Activated CD8-positive, alpha-beta memory T cell treated with anti-CD3 and anti-CD28 coated beads, Interleukin-2, amount 50 U/mL, for 24 hours (primary cell): ENCODE measurements around the gene ARL5C.

Experiments used
- DNase-seq: peaks from one replicate; pipeline ENCODE4 v3.0.0-alpha.2; 2020; ENCODE audit errors: extremely low read depth

Gene ARL5C

DNA sequence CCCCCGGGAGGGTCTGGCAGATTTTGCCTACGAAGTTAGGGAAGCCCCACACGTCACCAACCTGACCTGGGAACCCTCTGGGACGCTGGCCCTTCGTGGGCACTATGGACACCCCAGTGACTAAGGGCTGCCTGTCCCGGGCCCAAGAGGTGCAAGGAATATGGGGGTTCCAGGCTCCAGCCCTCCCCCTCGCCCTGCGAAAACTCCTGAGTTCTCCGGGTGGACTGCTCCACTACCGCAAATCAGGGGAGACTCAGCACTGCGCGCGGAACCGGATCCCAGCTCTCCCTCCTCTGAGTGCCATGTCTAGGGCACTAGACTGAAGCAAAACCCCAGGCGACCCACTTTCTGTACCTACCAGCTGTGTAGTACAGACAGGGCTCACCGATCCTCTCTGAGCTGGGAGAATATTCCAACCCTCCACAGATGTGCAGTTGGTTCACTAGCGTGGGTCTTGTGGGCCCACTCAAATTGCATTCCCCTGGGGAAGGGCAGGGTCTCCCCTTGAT, at the start of gene ARL5C:
Gene ARL5C, minus strand, starts transcription at position 321 of the 509 bp plus-strand sequence. CDS start 401 bp downstream, outside the sequence.
- no peak for DNase-seq

DNA sequence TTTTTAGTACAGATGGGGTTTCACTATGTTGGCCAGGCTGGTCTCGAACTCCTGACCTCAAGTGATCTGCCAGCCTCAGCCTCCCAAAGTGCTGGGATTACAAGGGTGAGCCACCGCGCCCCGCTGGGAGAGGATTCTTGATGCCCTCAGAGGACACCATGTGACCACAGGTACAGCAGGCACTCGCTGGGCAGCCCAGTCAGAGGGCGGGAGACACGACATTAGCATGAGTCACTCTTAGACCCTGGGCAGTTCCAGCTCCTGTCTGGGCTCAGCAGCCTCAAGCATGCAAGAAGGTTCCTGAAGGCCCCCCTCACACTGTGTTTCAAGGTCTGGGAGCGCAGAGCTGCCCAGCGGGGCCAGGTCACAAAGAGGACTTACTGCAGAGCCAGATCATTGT, 47.9 kb upstream of the ARL5C start:
- no peak for DNase-seq

- no peak for DNase-seq
Measured at GRCh38 chr17:39212841-39213480, 47.0 kb upstream of the ARL5C start.

- no peak for DNase-seq
Measured at GRCh38 chr17:39212195-39212810, 46.3 kb upstream of the ARL5C start.

DNA sequence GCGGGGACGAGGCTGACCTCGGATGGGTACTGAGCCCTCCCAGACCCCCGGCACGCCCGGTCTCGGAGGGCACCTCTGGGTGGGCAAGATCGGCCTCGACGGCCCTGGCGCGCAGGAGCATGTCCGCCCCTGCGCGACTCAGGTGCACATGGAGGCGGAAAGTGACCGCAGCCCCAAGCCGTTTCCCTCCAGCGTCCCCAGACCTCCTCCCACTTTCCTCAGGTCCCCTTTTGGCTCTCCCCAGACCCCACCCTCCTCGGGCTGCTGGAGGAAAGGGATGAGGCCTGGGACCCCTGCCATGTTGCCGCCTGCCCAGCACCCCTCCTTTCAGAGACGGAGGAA, 44.1 kb upstream of the ARL5C start:
- DNase-seq = no peak

GRCh38 chr17:39209317-39210092, 43.5 kb upstream of the ARL5C start:
- DNase-seq = no peak

DNA sequence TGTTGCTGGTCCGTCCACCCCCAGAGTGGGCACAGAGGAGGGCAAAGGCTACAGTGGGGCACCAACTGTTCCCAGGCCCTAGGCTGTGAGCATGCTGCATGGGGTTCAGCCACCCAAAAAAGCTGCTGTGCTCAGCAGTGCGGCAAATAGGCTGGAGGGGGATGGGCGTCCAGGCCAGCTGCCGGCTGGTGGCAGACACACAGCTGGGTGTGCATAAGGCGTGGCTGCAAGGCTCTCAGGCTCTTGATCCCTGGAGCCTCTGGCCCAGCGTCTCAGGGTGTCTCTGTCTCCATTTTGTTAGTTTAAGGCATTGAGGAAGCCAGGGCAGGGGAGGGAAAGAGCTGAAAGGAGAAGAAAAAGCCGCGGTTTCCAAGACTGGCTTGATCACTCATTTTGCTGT, 42.9 kb upstream of the ARL5C start:
- no peak for DNase-seq

DNA sequence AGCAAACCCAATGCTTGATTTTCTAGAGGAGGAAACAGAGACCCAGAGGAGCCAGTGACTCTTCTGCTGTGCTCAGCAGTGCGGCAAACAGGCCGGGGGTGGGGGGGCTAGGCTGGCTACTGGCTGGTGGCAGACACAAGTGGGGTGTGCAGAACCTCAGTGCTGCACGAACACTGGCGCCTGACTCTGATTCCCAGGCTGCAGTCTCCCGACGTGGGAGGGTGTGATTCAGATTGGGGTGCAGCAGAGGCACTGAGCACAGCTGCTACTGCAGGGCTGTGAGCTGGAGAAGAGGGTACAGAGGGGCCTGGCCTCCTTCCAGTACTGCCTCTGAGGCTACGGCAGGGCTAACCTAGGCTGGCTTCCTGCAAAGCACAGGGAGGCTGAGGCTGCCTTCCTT, 42.2 kb upstream of the ARL5C start:
- DNase-seq = no peak

GRCh38 chr17:39205112-39205526, 39.2 kb upstream of the ARL5C start:
- no peak for DNase-seq

- no peak for DNase-seq
Measured at GRCh38 chr17:39204245-39204644, 38.3 kb upstream of the ARL5C start.

DNA sequence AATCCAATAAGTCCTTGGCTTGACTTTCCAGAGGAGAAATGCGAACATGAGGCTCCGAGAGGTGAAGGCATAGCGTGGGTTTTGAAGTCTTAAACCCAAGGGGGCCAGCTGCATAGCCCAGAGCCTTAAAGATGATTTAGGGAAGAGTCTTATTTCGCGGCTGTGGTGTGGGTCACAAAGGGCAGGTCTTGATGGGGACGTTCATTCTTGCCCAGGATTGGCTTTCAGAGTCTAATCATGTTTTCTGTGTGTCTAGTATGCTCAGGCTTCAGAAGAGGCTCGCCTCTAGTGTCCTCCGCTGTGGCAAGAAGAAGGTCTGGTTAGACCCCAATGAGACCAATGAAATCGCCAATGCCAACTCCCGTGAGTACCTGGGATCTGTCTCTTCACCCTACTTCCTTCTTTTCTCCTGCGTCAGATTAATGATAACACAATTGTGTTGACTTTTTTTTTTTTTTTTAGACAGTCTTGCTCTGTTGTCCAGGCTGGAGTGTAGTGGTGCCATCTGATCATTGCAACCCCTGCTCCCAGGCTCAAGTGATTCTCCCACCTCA, 35.1 kb upstream of the ARL5C start:
- DNase-seq = no peak

GRCh38 chr17:39200070-39200879, 34.3 kb upstream of the ARL5C start, which contains the start of gene RPL19:
Gene RPL19, plus strand, starts transcription at chr17:39200283. Its CDS starts 62 bp downstream, at chr17:39200345.
- DNase-seq = peak; percentile 41

GRCh38 chr17:39199820-39200069, 33.8 kb upstream of the ARL5C start:
- peak; percentile 82 for DNase-seq

- no peak for DNase-seq
Measured at GRCh38 chr17:39198186-39198566, 32.2 kb upstream of the ARL5C start.

GRCh38 chr17:39197380-39198185, 31.6 kb upstream of the ARL5C start, which contains the start of gene CACNB1:
Gene CACNB1, minus strand, starts transcription at chr17:39197669. Its CDS starts 174 bp downstream, at chr17:39197495.
- peak; percentile 35 for DNase-seq

DNA sequence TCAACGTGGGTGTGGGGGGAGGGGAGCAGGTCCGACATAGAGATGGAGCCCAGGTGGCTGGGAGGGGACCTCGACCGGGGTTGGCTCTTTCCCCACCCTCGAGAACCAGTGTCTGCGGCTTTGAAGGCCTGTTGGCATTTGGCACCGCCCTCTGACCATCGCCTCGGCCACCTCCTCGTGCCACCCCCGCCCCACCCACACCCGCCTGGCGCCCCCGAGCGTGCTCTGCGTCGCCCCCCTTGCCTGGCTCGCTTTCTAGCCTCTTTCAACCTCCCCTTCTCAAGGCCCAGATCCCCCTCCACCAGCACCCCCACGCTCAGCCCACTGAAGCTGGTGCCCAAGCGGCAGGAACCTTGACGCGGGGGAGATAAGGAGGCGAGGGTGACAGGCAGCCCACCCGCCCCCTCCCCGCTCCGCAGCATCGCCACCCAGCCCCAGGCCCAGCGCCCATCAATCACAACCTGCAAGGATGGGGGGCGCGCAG, 30.9 kb upstream of the ARL5C start:
- no peak for DNase-seq

DNA sequence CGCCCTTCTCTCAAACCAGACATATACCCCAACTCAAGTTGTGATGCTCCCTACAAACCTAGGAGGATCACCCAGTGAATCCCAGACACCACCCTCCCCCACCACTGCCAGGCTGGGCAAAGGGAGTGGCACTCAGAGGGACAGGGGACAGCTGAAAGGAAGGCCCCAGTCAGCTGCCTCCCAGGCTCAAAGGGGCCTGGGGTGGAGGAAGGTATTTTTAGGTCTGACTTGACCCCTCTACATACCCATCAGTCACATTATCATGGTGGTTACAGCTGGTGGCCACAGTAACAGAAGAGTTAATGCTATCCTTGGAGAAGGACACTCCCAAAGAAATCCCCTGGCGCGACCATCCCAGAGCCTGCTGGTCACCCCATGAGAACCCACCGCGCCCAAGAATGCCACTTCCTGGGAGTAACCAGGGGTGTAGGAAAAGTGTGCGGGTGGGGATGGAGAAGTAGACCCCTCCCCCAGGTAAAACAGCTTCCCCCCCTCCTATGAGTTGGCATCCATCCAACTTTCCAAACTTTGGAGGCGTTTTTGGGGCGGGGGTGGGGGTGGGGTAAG, 30.4 kb upstream of the ARL5C start:
- no peak for DNase-seq

DNA sequence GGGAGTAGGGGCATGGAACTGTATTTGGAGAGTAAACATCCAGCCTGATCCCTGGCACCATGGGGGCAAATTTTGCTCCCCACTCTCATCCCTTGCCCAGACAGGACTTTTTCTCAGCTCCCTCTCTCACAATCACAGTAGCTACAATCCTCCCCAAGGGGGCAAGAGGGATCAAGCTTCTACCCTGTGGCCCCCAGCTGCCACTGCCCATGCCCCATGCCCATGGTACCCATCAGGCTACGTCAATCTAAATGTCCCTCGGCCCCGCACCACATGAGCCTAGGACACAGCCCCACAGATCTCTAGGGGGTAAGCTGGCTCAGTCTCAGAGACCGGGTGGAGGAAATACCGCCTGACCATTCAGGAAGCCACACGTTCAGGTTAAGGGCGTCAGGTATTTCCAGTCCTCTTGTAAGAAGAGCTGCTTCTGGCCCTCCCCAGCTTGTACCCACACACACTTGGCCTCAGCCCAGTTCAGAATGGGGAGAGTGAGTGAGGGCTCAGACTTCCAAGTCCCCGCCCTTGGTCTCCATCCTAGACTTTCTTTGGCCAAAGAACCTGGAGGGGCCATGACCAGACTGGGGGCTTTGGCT, 29.7 kb upstream of the ARL5C start:
- no peak for DNase-seq

- no peak for DNase-seq
Measured at GRCh38 chr17:39194985-39195524, 29.1 kb upstream of the ARL5C start.
